Astrocyte (in vitro differentiated cells and primary cell): ENCODE results near the gene YJEFN3.

Experiments used
- CTCF ChIP-seq: IDR thresholded peaks from 2 replicates; pipeline ENCODE4 v1.5.1; 2011; ENCODE audit warnings: low read depth, mild to moderate bottlenecking, inconsistent platforms, low read length, moderate library complexity; ENCODE audit not compliant: insufficient read depth
- EZH2 ChIP-seq: IDR thresholded peaks from 2 replicates; pipeline ENCODE4 v1.6.1; 2012; ENCODE audit warnings: mild to moderate bottlenecking, low read length, inconsistent platforms; ENCODE audit not compliant: insufficient read depth

DNA sequence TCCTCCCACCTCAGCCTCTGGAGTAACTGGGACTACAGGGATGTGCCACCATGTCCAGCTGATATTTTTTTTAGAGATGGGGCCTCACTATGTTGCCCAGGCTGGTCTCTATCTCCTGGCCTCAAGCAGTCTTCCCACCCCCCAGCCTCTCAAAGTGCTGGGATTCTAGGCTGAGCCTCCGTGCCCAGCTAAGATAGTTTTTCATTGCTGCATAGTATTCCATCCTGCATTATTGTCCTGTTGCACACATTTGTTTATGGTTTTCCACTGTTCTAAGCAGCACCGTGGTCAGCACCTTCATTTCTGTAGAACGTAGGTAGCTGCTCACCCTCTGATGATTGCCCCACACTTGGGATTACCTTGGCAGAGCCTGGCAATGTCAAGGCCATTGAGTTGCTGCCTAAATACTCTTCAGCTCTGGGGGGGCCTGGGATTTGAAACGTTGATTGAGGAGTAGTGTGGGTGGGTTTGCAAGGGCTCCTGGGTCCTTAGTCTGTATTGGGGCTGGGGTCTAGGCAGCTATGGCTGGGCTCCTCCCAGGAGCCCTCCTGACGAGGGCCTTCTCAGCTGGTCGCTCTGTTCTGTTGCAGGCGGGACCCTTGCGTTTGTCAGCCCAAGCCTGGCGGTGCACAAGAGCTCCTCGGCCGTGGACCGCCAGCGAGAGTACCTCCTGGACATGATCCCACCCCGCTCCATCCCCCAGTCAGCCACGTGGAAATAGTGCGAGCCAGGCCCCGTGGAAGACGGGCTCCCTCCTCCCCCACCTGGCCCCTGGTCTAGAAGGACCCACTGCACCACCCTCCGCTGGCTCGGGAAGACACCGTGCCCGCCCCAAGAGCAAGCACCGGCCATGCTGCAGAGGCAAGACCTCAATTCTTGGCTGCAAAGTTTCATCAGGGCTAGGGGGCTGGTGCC is 23.7 kb upstream of the YJEFN3 start:
- no peak for TF ChIP-seq CTCF
- TF ChIP-seq EZH2: no peak
